H1 (cell line): ENCODE data around the gene JMJD7. TPM values are rescaled to one million over a fixed set of nuclear protein-coding genes. Genes with fewer than 3 reads are reported as not detected.

ENCODE experiments used
- CTCF ChIA-PET: fragments of 300-600 bp; sonication (Branson Sonifier 250); formaldehyde crosslinking; loops from one replicate; lab custom pipeline; 2021; ENCODE audit not compliant: partially characterized antibody; lab: Charles Lee
- POLR2A ChIA-PET: fragments of 300-600 bp; sonication (Branson Sonifier 250); formaldehyde crosslinking; loops from one replicate; lab custom pipeline; 2021; ENCODE audit warnings: inconsistent platforms; ENCODE audit not compliant: partially characterized antibody; lab: Charles Lee
- DNase-seq, 2 experiments: peaks; one replicate each; pipeline versions ENCODE4 v3.0.0 to v3.0.0-alpha.2; 2010 to 2022; ENCODE audit warnings: low spot score in 2 of 2, low read depth in 1 of 2, mixed read lengths in 1 of 2
- FAIRE-seq: peaks from 2 replicates; lab custom pipeline; 2011; peaks lifted over from hg19 to GRCh38; lab: Jason Lieb, UNC
- H2AFZ ChIP-seq: 2 replicates; pipeline ENCODE4 v1.8.1; 2012; ENCODE audit warnings: low read length, inconsistent platforms
- H2AK5ac ChIP-seq: 2 replicates; pipeline ENCODE4 v1.6.1; 2013; ENCODE audit warnings: low read depth, low read length
- H2BK120ac ChIP-seq: replicated peaks from 2 replicates; pipeline ENCODE3; 2013; ENCODE audit warnings: low read depth, low read length, inconsistent platforms
- H2BK12ac ChIP-seq: 2 replicates; pipeline ENCODE4 v1.6.1; 2013; ENCODE audit warnings: low read depth, low read length
- H2BK15ac ChIP-seq: 2 replicates; pipeline ENCODE4 v1.6.1; 2013; ENCODE audit warnings: low read length
- H2BK20ac ChIP-seq: 2 replicates; pipeline ENCODE4 v1.6.1; 2013; ENCODE audit warnings: low read length
- H2BK5ac ChIP-seq: 2 replicates; pipeline ENCODE4 v1.6.1; 2013; ENCODE audit warnings: low read depth, low read length
- H3K14ac ChIP-seq: 2 replicates; pipeline ENCODE4 v1.6.1; 2013; ENCODE audit warnings: inconsistent platforms; ENCODE audit not compliant: insufficient read length
- H3K18ac ChIP-seq: 2 replicates; pipeline ENCODE4 v1.6.1; 2013; ENCODE audit warnings: low read length; ENCODE audit errors: extremely low read depth
- H3K23ac ChIP-seq: 2 replicates; pipeline ENCODE4 v1.6.1; 2013; ENCODE audit warnings: inconsistent platforms; ENCODE audit not compliant: insufficient read length
- H3K23me2 ChIP-seq: 2 replicates; pipeline ENCODE4 v1.6.1; 2013; ENCODE audit warnings: low read depth, low read length
- H3K27ac ChIP-seq: 2 replicates; pipeline ENCODE4 v1.6.1; 2011; ENCODE audit warnings: low read depth, low read length, inconsistent platforms
- H3K27me3 ChIP-seq, 4 experiments: replicated peaks in 1 of 4; 1 replicate in 1 of 4; 2 replicates in 3 of 4; pipeline versions ENCODE4 v1.6.1 to v1.8.1; 2011 to 2013; ENCODE audit warnings: low read length in 3 of 4, mild to moderate bottlenecking in 3 of 4, inconsistent platforms in 2 of 4, mixed read lengths in 2 of 4, moderate library complexity in 1 of 4; ENCODE audit not compliant: control insufficient read depth in 3 of 4, insufficient read depth in 3 of 4; ENCODE audit errors: extremely low read depth in 1 of 4
- H3K36me3 ChIP-seq, 4 experiments: 2 replicates each; pipeline versions ENCODE4 v1.6.1 to v1.8.1; 2011 to 2013; ENCODE audit warnings: mild to moderate bottlenecking in 4 of 4, low read length in 3 of 4, moderate library complexity in 2 of 4, control low read depth in 1 of 4, inconsistent platforms in 1 of 4; ENCODE audit not compliant: insufficient read depth in 4 of 4, control insufficient read depth in 2 of 4
- H3K4ac ChIP-seq: replicated peaks from 2 replicates; pipeline ENCODE3; 2013; ENCODE audit warnings: low read length, low read depth, mixed read lengths, inconsistent platforms; ENCODE audit not compliant: insufficient read length
- H3K4me1 ChIP-seq, 4 experiments: replicated peaks in 1 of 4; 1 replicate in 1 of 4; 2 replicates in 3 of 4; pipeline versions ENCODE4 v1.6.1 to v1.8.1; 2011 to 2013; ENCODE audit warnings: low read length in 3 of 4, inconsistent platforms in 2 of 4, mixed read lengths in 1 of 4; ENCODE audit not compliant: insufficient read depth in 4 of 4, control insufficient read depth in 3 of 4
- H3K4me2 ChIP-seq, 2 experiments: 2 replicates each; pipeline versions ENCODE4 v1.6.1 to v1.8.1; 2011 to 2013; ENCODE audit warnings: low read depth in 2 of 2, low read length in 2 of 2, control low read depth in 1 of 2, inconsistent platforms in 1 of 2, mild to moderate bottlenecking in 1 of 2; ENCODE audit not compliant: insufficient read depth in 1 of 2
- H3K4me3 ChIP-seq, 4 experiments: fragments of 200-600, 300-600 bp in 1 of 4; sonication (generic), shearing (Covaris generic), sonication (Bioruptor Twin) in 1 of 4; 2 replicates each; pipeline versions ENCODE4 v1.5.1 to v1.8.1; 2011 to 2016; ENCODE audit warnings: low read length in 4 of 4, low read depth in 3 of 4, control low read depth in 2 of 4, inconsistent platforms in 2 of 4, mild to moderate bottlenecking in 2 of 4, mixed read lengths in 1 of 4, moderate library complexity in 1 of 4; ENCODE audit not compliant: insufficient read depth in 2 of 4; ENCODE audit errors: extremely low read depth in 1 of 4
- H3K56ac ChIP-seq: replicated peaks from 2 replicates; pipeline ENCODE3; 2013; ENCODE audit warnings: low read depth, mild to moderate bottlenecking, mixed read lengths, low read length, inconsistent platforms; ENCODE audit not compliant: insufficient read length
- H3K79me1 ChIP-seq: 2 replicates; pipeline ENCODE4 v1.6.1; 2013; ENCODE audit warnings: low read depth, low read length, control low read depth
- H3K79me2 ChIP-seq, 2 experiments: 2 replicates each; pipeline versions ENCODE4 v1.6.1 to v1.8.1; 2012 to 2013; ENCODE audit warnings: low read length in 2 of 2, mild to moderate bottlenecking in 2 of 2, inconsistent platforms in 1 of 2; ENCODE audit not compliant: insufficient read depth in 2 of 2, control insufficient read depth in 1 of 2
- H3K9ac ChIP-seq, 4 experiments: replicated peaks in 1 of 4; 1 replicate in 1 of 4; 2 replicates in 3 of 4; pipeline versions ENCODE4 v1.6.1 to v1.8.1; 2011 to 2013; ENCODE audit warnings: low read depth in 3 of 4, low read length in 3 of 4, control low read depth in 2 of 4, mild to moderate bottlenecking in 2 of 4, moderate library complexity in 2 of 4, inconsistent platforms in 1 of 4; ENCODE audit errors: extremely low read depth in 1 of 4
- H3K9me3 ChIP-seq, 2 experiments: 2 replicates each; pipeline versions ENCODE4 v1.6.1 to v1.8.1; 2012 to 2013; ENCODE audit warnings: mild to moderate bottlenecking in 2 of 2, moderate library complexity in 2 of 2, control low read depth in 1 of 2, inconsistent platforms in 1 of 2, low read depth in 1 of 2, low read length in 1 of 2, mixed read lengths in 1 of 2; ENCODE audit not compliant: insufficient read depth in 2 of 2
- H4K20me1 ChIP-seq, 2 experiments: replicated peaks in 1 of 2; 2 replicates each; pipeline versions ENCODE3 to v1.8.1; 2011 to 2013; ENCODE audit warnings: inconsistent platforms in 2 of 2, low read length in 2 of 2, mild to moderate bottlenecking in 1 of 2; ENCODE audit not compliant: insufficient read depth in 2 of 2, control insufficient read depth in 1 of 2
- H4K5ac ChIP-seq: 2 replicates; pipeline ENCODE4 v1.6.1; 2013; ENCODE audit warnings: low read length, low read depth, mixed read lengths, inconsistent platforms; ENCODE audit not compliant: insufficient read length
- H4K8ac ChIP-seq: 2 replicates; pipeline ENCODE4 v1.8.0; 2013; ENCODE audit warnings: mild to moderate bottlenecking, moderate library complexity, low read length, inconsistent platforms; ENCODE audit not compliant: insufficient read depth; ENCODE audit errors: extremely low read depth
- H4K91ac ChIP-seq: replicated peaks from 2 replicates; pipeline ENCODE3; 2013; ENCODE audit warnings: low read length, mixed read lengths, inconsistent platforms; ENCODE audit not compliant: insufficient read length
- EGR1 ChIP-seq: IDR thresholded peaks from 2 replicates; pipeline ENCODE4 v1.6.1; 2011; ENCODE audit warnings: low read depth, low read length, borderline replicate concordance
- NRF1 ChIP-seq: IDR thresholded peaks from 2 replicates; pipeline ENCODE4 v1.6.1; 2011; ENCODE audit warnings: mild to moderate bottlenecking, low read depth, low read length, improper control_type of control experiment
- SP4 ChIP-seq: IDR thresholded peaks from 2 replicates; pipeline ENCODE4 v1.6.1; 2012; ENCODE audit warnings: low read length, inconsistent platforms
- WGBS, 2 experiments: shearing (Covaris generic) in 1 of 2; methylation state at CpG; one replicate each; pipeline versions ENCODE4 v1.1.6 to v1.1.7; 2013 to 2015; ENCODE audit warnings: low lambda C conversion rate in 2 of 2, mixed read lengths in 2 of 2, inconsistent platforms in 1 of 2, low coverage in 1 of 2, missing lambda C conversion rate in 1 of 2; ENCODE audit not compliant: insufficient replicate concordance in 2 of 2, insufficient coverage in 1 of 2, insufficient read length in 1 of 2; ENCODE audit errors: extremely low coverage in 1 of 2, missing lambda C conversion rate in 1 of 2; 5-methylcytosine and 5-hydroxymethylcytosine counted together
- polyA plus RNA-seq, 7 experiments: library from polyadenylated mRNA; depleted of rRNA in 3 of 7; stranded (reverse) in 5 of 7; unstranded in 2 of 7; fragments of >200 nt in 5 of 7; fragments of 200-250 nt in 2 of 7; gene quantifications; 1 replicate in 5 of 7; 2 replicates in 1 of 7; 4 replicates in 1 of 7; pipeline versions ENCODE4 v1.2.1 to v1.2.3, GENCODE V29; 2011 to 2013; ENCODE audit warnings: missing spikeins in 2 of 7, mixed read lengths in 2 of 7
- total RNA-seq: library from RNA; stranded (reverse); fragmentation: NEBNext Ultra II Directional; extraction: Animal tissue kit (Norgen Biotek cat#: 25700); gene quantifications from 2 replicates; pipeline ENCODE4 v1.2.1, GENCODE V29; 2021

The JMJD7 gene
- total and polyA plus RNA-seq, 2 of the 8 experiments (the other 6 are each of a cell fraction or from before 2014, with no cell fraction given): 15.0 to 20.0 TPM

DNA sequence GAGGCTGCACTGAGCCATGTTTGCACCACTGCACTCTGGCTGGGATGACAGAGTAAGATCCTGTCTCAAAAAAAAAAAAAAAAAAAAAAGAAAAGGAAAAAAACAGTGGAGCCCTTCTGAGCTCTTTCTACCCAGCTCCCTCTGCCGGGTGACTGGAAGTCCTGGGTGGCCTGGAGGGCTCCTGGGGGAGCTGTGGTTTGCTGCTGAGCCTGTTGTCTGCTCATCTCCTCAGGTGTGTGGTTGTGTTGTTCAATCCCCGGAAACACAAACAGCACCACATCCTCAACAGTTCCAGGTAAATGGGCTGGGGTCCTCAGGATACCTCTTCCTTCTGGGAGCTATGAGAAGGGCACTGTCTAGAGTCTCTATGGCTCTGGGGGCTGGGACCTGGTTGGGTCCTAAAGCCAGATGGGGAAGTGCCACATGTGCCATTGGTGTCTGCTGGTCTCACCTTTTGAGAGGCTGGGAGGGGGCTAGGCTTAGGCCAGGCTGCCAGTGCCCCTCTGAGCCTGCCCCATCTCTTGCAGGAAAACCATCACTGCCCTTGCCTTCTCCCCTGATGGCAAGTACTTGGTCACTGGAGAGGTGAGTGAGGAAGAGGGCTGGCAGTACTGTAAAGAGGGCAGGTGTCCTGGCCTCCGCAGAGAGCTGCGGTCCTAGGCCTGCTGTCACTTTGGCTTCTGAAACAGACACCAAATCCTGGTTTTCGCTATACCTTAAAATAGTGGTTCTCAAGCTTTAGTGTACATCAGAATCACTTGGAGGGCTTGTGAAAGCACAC is 17.1 kb upstream of the JMJD7 start:
- H4K8ac ChIP-seq: no peak overlapping the region
- H3K18ac ChIP-seq: no peak overlapping the region
- H3K4me3 ChIP-seq: no peak overlapping the region
- H3K14ac ChIP-seq: no peak overlapping the region
- no peak overlapping the region for H2BK15ac ChIP-seq
- no peak overlapping the region for H2AK5ac ChIP-seq
- ChIA-PET CTCF (interaction anchor here (0.6 to 13.7 kb wide), 43 partner anchors 8 to 1043 kb away, joined by 3 to 283 read pairs (median 5); partner anchors contain the start of gene MAPKBP1), POLR2A (interaction anchor here (1.0 to 4.2 kb wide), 4 partner anchors 16 to 250 kb away, joined by 3 to 23 read pairs (median 5); partner anchors contain the start of gene MAPKBP1)
- no peaks in the 10 kb centered on the region for H3K79me2 ChIP-seq
- peaks cover 0 to 2% (median 0%) of the 10 kb centered on the region in 4 experiments; a peak in 3 of 8 replicates for H3K36me3 ChIP-seq
- no peak overlapping the region for H3K56ac ChIP-seq
- no peaks in the 10 kb centered on the region for H3K27me3 ChIP-seq
- no peak overlapping the region for H2BK120ac ChIP-seq
- WGBS, 2 experiments: 89% methylated on average over 5 of the region's 5 CpGs; no CpG with 5 or more reads in 1 of the 2 experiments
- H3K9me3 ChIP-seq: no peaks in the 10 kb centered on the region
- H3K4me1 ChIP-seq: peaks cover 0 to 4% (median 2%) of the 10 kb centered on the region in 4 experiments; a peak in 5 of 7 replicates
- H4K5ac ChIP-seq: no peak overlapping the region
- H3K9ac ChIP-seq: no peak overlapping the region
- no peak overlapping the region for H2BK5ac ChIP-seq
- no peak overlapping the region for H2BK20ac ChIP-seq
- no peak overlapping the region for H2AFZ ChIP-seq
- H3K23ac ChIP-seq: no peak overlapping the region
- no peak overlapping the region for H3K4me2 ChIP-seq
- peaks cover 0 to 1% of the 10 kb centered on the region in 2 experiments for H4K20me1 ChIP-seq
- no peak overlapping the region for H2BK12ac ChIP-seq
- TF ChIP-seq EGR1 (no peak), SP4 (no peak), NRF1 (no peak)
- no peaks in the 10 kb centered on the region for H3K23me2 ChIP-seq
- H3K4ac ChIP-seq: no peak overlapping the region
- FAIRE-seq (no peak), DNase-seq (no peak)
- H3K79me1 ChIP-seq: no peaks in the 10 kb centered on the region
- no peak overlapping the region for H4K91ac ChIP-seq
- H3K27ac ChIP-seq: no peak overlapping the region
